Transverse colon (tissue), 4 donors: ENCODE measurements around the gene SFTPA2. TPM values are rescaled to one million over a fixed set of nuclear protein-coding genes. Genes with fewer than 3 reads are reported as not detected.
"Not testable (repeated sequence)": the region's sequence is repeated elsewhere in the genome, so short reads cannot be mapped to it uniquely, and the experiment has no call there.

Experiments
- DNase-seq: peaks from one replicate; pipeline ENCODE4 v3.0.0-alpha.2; 2019
- H3K27ac ChIP-seq, 4 donors: fragments of 200-600 bp; sonication (generic); 2 replicates each; pipeline ENCODE4 v1.5.1; 2016 to 2018; ENCODE audit warnings: inconsistent platforms in 4 of 4
- H3K27me3 ChIP-seq: fragments of 200-600 bp; sonication (generic); 2 replicates; pipeline ENCODE4 v1.5.1; 2017; ENCODE audit warnings: inconsistent platforms
- H3K36me3 ChIP-seq, 4 donors: fragments of 200-600 bp; sonication (generic); 2 replicates each; pipeline ENCODE4 v1.5.1; 2017 to 2019; ENCODE audit warnings: inconsistent platforms in 4 of 4
- H3K4me1 ChIP-seq, 4 donors: fragments of 200-600 bp; sonication (generic); 2 replicates each; pipeline ENCODE4 v1.5.1; 2017 to 2020; ENCODE audit warnings: inconsistent platforms in 4 of 4
- H3K4me3 ChIP-seq, 4 donors: fragments of 200-600 bp; sonication (generic); 1 replicate in 1 of 4; 2 replicates in 3 of 4; pipeline versions ENCODE4 v1.5.1 to v1.6.1; 2017 to 2019; ENCODE audit warnings: inconsistent platforms in 4 of 4
- H3K9me3 ChIP-seq, 2 donors: fragments of 200-600 bp; sonication (generic); 2 replicates each; pipeline ENCODE4 v1.5.1; 2017 to 2019; ENCODE audit warnings: inconsistent platforms in 2 of 2
- CTCF ChIP-seq, 5 experiments: fragments of 200-600 bp in 3 of 5; fragments of 450-650 bp in 2 of 5; sonication (generic) in 3 of 5; IDR thresholded peaks; 1 replicate in 2 of 5; 2 replicates in 3 of 5; pipeline ENCODE4 v1.5.1; 2016 to 2017; ENCODE audit warnings: antibody characterized with exemption in 5 of 5, inconsistent platforms in 3 of 5, mild to moderate bottlenecking in 2 of 5, moderate library complexity in 1 of 5
- EP300 ChIP-seq: sonication (generic); formaldehyde crosslinking; IDR thresholded peaks from one replicate; pipeline ENCODE4 v1.6.1; 2017; ENCODE audit warnings: antibody characterized with exemption, low read depth
- POLR2A ChIP-seq: fragments of 450-650 bp; IDR thresholded peaks from one replicate; pipeline ENCODE4 v1.6.1; 2016; ENCODE audit warnings: antibody characterized with exemption, mild to moderate bottlenecking, moderate library complexity
- POLR2AphosphoS5 ChIP-seq, 3 donors: sonication (generic); formaldehyde crosslinking; IDR thresholded peaks; one replicate each; pipeline ENCODE4 v1.6.1; 2016; ENCODE audit warnings: antibody characterized with exemption in 3 of 3
- WGBS, 2 donors: methylation state at CpG; one replicate each; pipeline ENCODE4 v1.1.5; 2018; ENCODE audit warnings: low coverage in 1 of 2; 5-methylcytosine and 5-hydroxymethylcytosine counted together
- in situ Hi-C, 4 donors: fragments of 200-750 bp; cut with MboI; loops; one replicate each; pipeline versions ENCODE4 v1.15.0 to v1.15.1; 2017; ENCODE audit warnings: low sequenced_read_pairs in 3 of 4, low pct_ligation_motif_present in 1 of 4, low pct_unique_long_range_greater_than_20kb in 1 of 4
- intact Hi-C: fragments of 100-400 bp; cut with DNase I; formaldehyde crosslinking; loops from one replicate; pipeline ENCODE4 v1.15.1; 2023; ENCODE audit warnings: low total_unique reads
- total RNA-seq, 4 donors: library from RNA; depleted of rRNA; stranded (reverse); fragments of >200 nt; gene quantifications; one replicate each; pipeline ENCODE4 v1.1.0, GENCODE V29; 2016

Gene SFTPA2
- total RNA-seq, 4 donors from 2014 or later: 0.32 to 4.9 (median 2.5) TPM

- Histone ChIP-seq H3K4me1 (no peaks in the 10 kb centered on the region), H3K27ac (no peak overlapping the region), H3K27me3 (peaks cover 3% of the 10 kb centered on the region), H3K36me3 (no peaks in the 10 kb centered on the region), H3K9me3 (no peaks in the 10 kb centered on the region), H3K4me3 (no peak overlapping the region)
- no peak for DNase-seq
- intact Hi-C loops (no loop called here), in situ Hi-C loops (no loop called here)
- no peak for TF ChIP-seq EP300
- TF ChIP-seq CTCF (IDR thresholded peaks at IDR 0.05): no peak
- no peak for TF ChIP-seq POLR2A
- no peak for TF ChIP-seq POLR2AphosphoS5 (IDR thresholded peaks at IDR 0.05)
These were observed 28.6 kb upstream of the SFTPA2 start for GRCh38 chr10:79588800-79589199.

GRCh38 chr10:79586933-79587332 is 26.7 kb upstream of the SFTPA2 start:
- no peaks in the 10 kb centered on the region for H3K36me3 ChIP-seq
- no peak for DNase-seq
- WGBS, 2 donors: 40 to 82% methylated on average over 2 of the region's 2 CpGs
- H3K9me3 ChIP-seq: no peaks in the 10 kb centered on the region
- H3K4me3 ChIP-seq: no peak overlapping the region
- H3K4me1 ChIP-seq: no peaks in the 10 kb centered on the region
- TF ChIP-seq EP300 (no peak), POLR2A (no peak), POLR2AphosphoS5 (IDR thresholded peaks at IDR 0.05) (no peak), CTCF (IDR thresholded peaks at IDR 0.05) (no peak)
- H3K27me3 ChIP-seq: peaks cover 3% of the 10 kb centered on the region
- in situ Hi-C loops: no loop called here
- intact Hi-C loops: no loop called here
- H3K27ac ChIP-seq: no peak overlapping the region

GRCh38 chr10:79585870-79586527 is 25.8 kb upstream of the SFTPA2 start:
- Histone ChIP-seq H3K27me3 (peaks cover 3% of the 10 kb centered on the region), H3K27ac (no peak overlapping the region), H3K9me3 (no peaks in the 10 kb centered on the region), H3K4me3 (no peak overlapping the region), H3K36me3 (no peaks in the 10 kb centered on the region), H3K4me1 (no peaks in the 10 kb centered on the region)
- 80 to 87% methylated on average over 2 to 11 of the region's 11 CpGs for WGBS, 2 donors
- no peak for DNase-seq
- in situ Hi-C loops: no loop called here
- TF ChIP-seq POLR2A: no peak
- no peak for TF ChIP-seq POLR2AphosphoS5 (IDR thresholded peaks at IDR 0.05)
- TF ChIP-seq EP300: no peak
- no peak for TF ChIP-seq CTCF (IDR thresholded peaks at IDR 0.05)
- intact Hi-C loops: no loop called here

- WGBS, 2 donors: 88 to 96% methylated on average over 4 to 7 of the region's 7 CpGs
- TF ChIP-seq POLR2A (no peak), CTCF (IDR thresholded peaks at IDR 0.05) (no peak), POLR2AphosphoS5 (IDR thresholded peaks at IDR 0.05) (no peak), EP300 (no peak)
- no peaks in the 10 kb centered on the region for H3K27me3 ChIP-seq
These were observed 23.3 kb upstream of the SFTPA2 start for GRCh38 chr10:79583488-79584024.

GRCh38 chr10:79582954-79583353 is 22.7 kb upstream of the SFTPA2 start:
- H3K4me1 ChIP-seq, in situ Hi-C loops, H3K9me3 ChIP-seq, DNase-seq, intact Hi-C loops, H3K27ac ChIP-seq, H3K4me3 ChIP-seq, H3K36me3 ChIP-seq, H3K27me3 ChIP-seq: not testable (repeated sequence)
- WGBS, 2 donors: 53% methylated on average over 1 of the region's 6 CpGs; no CpG with 5 or more reads in 1 of the 2 donors

More at GRCh38 chr10:79583488-79584024, 23.3 kb upstream of the SFTPA2 start:
- Histone ChIP-seq H3K36me3 (no peaks in the 10 kb centered on the region), H3K4me1 (no peaks in the 10 kb centered on the region), H3K9me3 (no peaks in the 10 kb centered on the region), H3K27ac (no peak overlapping the region), H3K4me3 (no peak overlapping the region)
- intact Hi-C loops (no loop called here), in situ Hi-C loops (no loop called here)
- DNase-seq: no peak
